Suprapubic skin (tissue), 4 donors: Measurements from ENCODE around the gene PLEKHS1. TPM values are rescaled to one million over a fixed set of nuclear protein-coding genes. Genes with fewer than 3 reads are reported as not detected.
"Not testable (repeated sequence)": the region's sequence is repeated elsewhere in the genome, so short reads cannot be mapped to it uniquely, and the experiment has no call there.

ENCODE experiments used
- DNase-seq, 2 donors: peaks; one replicate each; pipeline ENCODE4 v3.0.0-alpha.2; 2019; ENCODE audit warnings: low spot score in 2 of 2
- H3K27ac ChIP-seq: fragments of 200-600 bp; sonication (generic); one replicate; pipeline ENCODE4 v1.5.1; 2019
- H3K27me3 ChIP-seq: fragments of 200-600 bp; sonication (generic); one replicate; pipeline ENCODE4 v1.5.1; 2019
- H3K36me3 ChIP-seq: fragments of 200-600 bp; sonication (generic); one replicate; pipeline ENCODE4 v1.5.1; 2019
- H3K4me1 ChIP-seq: fragments of 200-600 bp; sonication (generic); one replicate; pipeline ENCODE4 v1.5.1; 2019
- H3K4me3 ChIP-seq: fragments of 200-600 bp; sonication (generic); one replicate; pipeline ENCODE4 v1.5.1; 2019; ENCODE audit warnings: mild to moderate bottlenecking
- H3K9me3 ChIP-seq: fragments of 200-600 bp; sonication (generic); one replicate; pipeline ENCODE4 v1.5.1; 2019
- EP300 ChIP-seq: sonication (generic); formaldehyde crosslinking; IDR thresholded peaks from one replicate; pipeline ENCODE4 v1.6.1; 2017; ENCODE audit warnings: antibody characterized with exemption
- POLR2A ChIP-seq, 2 donors: fragments of 450-650 bp; IDR thresholded peaks; one replicate each; pipeline ENCODE4 v1.6.1; 2017; ENCODE audit warnings: antibody characterized with exemption in 2 of 2, mild to moderate bottlenecking in 2 of 2, moderate library complexity in 2 of 2
- POLR2AphosphoS5 ChIP-seq, 3 donors: sonication (generic); formaldehyde crosslinking; IDR thresholded peaks; one replicate each; pipeline ENCODE4 v1.6.1; 2017; ENCODE audit warnings: antibody characterized with exemption in 3 of 3
- WGBS: methylation state at CpG from one replicate; pipeline ENCODE4 v1.1.5; 2018; 5-methylcytosine and 5-hydroxymethylcytosine counted together
- total RNA-seq, 4 donors: library from RNA; depleted of rRNA; stranded (reverse); fragments of >200 nt; gene quantifications; one replicate each; pipeline ENCODE4 v1.1.0, GENCODE V29; 2016
- TF ChIP-seq, protein P1 (sequence below), 2 donors: fragments of 200-600 bp in 1 of 2; fragments of 450-650 bp in 1 of 2; sonication (generic) in 1 of 2; IDR thresholded peaks; one replicate each; pipeline ENCODE4 v1.5.1; 2016 to 2019; ENCODE audit warnings: antibody characterized with exemption in 2 of 2, mild to moderate bottlenecking in 1 of 2, moderate library complexity in 1 of 2

PLEKHS1 gene
- total RNA-seq, 4 donors from 2014 or later = 0.32 to 0.98 (median 0.44) TPM

DNA sequence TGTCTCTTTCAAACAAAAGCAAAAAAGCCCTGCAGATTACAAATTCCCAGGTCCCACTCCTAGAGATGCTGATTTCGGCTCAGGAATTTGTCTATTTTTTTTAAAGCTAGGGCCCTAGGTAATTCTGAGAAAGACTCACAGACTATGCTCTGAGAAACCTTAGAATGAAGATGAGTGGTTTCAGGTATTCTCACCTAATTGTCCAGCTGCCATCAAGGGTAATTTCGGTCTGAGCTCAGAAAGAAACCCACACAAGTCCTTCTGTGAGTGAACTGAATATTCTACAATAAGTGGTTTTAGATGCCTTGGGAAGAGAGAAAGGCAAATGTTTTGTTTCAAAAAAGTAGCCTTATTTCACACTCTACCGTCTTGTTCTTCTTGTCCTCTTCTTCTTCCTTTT lies 56.7 kb downstream of the PLEKHS1 start:
- 82% methylated on average over 3 of the region's 3 CpGs for WGBS
- Histone ChIP-seq H3K36me3 (no peaks in the 10 kb centered on the region), H3K4me1 (no peaks in the 10 kb centered on the region), H3K4me3 (no peak overlapping the region), H3K27ac (no peak overlapping the region), H3K9me3 (no peaks in the 10 kb centered on the region), H3K27me3 (peaks cover 6% of the 10 kb centered on the region)
- TF ChIP-seq, protein P1, sequence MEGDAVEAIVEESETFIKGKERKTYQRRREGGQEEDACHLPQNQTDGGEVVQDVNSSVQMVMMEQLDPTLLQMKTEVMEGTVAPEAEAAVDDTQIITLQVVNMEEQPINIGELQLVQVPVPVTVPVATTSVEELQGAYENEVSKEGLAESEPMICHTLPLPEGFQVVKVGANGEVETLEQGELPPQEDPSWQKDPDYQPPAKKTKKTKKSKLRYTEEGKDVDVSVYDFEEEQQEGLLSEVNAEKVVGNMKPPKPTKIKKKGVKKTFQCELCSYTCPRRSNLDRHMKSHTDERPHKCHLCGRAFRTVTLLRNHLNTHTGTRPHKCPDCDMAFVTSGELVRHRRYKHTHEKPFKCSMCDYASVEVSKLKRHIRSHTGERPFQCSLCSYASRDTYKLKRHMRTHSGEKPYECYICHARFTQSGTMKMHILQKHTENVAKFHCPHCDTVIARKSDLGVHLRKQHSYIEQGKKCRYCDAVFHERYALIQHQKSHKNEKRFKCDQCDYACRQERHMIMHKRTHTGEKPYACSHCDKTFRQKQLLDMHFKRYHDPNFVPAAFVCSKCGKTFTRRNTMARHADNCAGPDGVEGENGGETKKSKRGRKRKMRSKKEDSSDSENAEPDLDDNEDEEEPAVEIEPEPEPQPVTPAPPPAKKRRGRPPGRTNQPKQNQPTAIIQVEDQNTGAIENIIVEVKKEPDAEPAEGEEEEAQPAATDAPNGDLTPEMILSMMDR (IDR thresholded peaks at IDR 0.05) = no peak
- TF ChIP-seq POLR2AphosphoS5 (IDR thresholded peaks at IDR 0.05) (no peak), POLR2A (IDR thresholded peaks at IDR 0.05) (no peak), EP300 (no peak)
- DNase-seq = no peak

DNA sequence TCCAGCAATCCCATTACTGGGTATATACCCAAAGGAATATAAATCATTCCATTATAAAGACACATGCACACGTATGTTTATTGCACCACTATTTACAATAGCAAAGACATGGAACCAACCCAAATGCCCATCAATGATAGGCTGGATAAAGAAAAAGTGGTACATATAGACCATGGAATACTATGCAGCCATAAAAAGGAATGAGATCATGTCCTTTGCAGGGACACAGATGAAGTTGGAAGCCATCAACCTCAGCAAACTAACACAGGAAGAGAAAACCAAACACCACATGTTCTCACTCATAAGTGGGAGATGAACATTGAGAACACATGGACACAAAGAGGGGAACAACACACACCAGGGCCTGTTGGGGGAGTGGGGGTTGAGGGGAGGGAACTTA lies 63.2 kb downstream of the PLEKHS1 start:
- WGBS = 93% methylated on average over 1 of the region's 1 CpG
- H3K27ac ChIP-seq, H3K4me1 ChIP-seq, H3K27me3 ChIP-seq, H3K9me3 ChIP-seq, H3K4me3 ChIP-seq, DNase-seq, H3K36me3 ChIP-seq: not testable (repeated sequence)

DNA sequence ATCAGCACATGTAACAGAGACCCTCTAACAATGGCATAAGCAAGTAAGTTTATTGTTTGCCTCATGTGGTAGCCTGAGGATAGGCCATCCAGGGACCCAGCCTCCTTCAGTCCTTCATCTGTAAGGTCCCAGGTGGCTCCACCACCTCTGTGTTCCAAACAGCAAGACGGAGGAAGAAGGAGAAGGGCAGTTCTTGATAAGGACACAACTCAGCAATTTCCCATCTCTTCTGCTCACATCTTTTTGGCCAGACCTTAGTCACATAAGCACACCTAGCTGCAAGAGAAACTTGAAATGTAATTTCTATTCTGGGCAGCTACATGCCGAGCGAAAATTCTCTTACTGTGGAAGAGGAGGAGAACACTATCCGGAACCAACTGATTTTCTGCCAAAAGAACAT lies 68.5 kb downstream of the PLEKHS1 start:
- no peaks in the 10 kb centered on the region for H3K9me3 ChIP-seq
- TF ChIP-seq, protein P1 (IDR thresholded peaks at IDR 0.05) = no peak
- no peak for TF ChIP-seq POLR2A (IDR thresholded peaks at IDR 0.05)
- no peak for TF ChIP-seq POLR2AphosphoS5 (IDR thresholded peaks at IDR 0.05)
- TF ChIP-seq EP300 = no peak
- no peaks in the 10 kb centered on the region for H3K4me1 ChIP-seq
- H3K27me3 ChIP-seq = no peaks in the 10 kb centered on the region
- H3K4me3 ChIP-seq = no peak overlapping the region
- DNase-seq = no peak
- no peak overlapping the region for H3K27ac ChIP-seq
- WGBS = 90% methylated on average over 4 of the region's 4 CpGs
- no peaks in the 10 kb centered on the region for H3K36me3 ChIP-seq

DNA sequence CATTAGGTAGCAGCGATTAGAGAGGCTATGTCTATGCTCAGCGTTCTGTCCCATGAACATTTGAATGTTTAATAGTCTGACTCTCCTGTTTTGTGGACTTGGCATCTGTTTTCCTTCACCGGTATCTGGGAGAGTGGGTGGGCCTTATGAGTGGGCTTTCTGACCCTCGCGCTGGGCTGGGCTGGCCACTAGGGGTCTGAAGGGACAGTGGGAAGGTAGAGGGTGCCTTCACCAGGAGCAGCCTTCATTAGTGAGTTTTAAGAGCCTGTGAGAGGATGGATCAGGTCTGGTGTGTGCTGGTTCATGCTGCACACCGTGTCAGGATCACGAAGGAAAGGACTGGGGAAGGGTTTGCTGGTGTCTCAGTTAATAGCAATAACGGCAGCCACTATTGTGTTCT lies 69.0 kb downstream of the PLEKHS1 start:
- TF ChIP-seq EP300 (no peak), POLR2AphosphoS5 (IDR thresholded peaks at IDR 0.05) (no peak), POLR2A (IDR thresholded peaks at IDR 0.05) (no peak)
- TF ChIP-seq, protein P1 (IDR thresholded peaks at IDR 0.05) = no peak
- no peak for DNase-seq
- Histone ChIP-seq H3K27me3 (no peaks in the 10 kb centered on the region), H3K9me3 (no peaks in the 10 kb centered on the region), H3K27ac (no peak overlapping the region), H3K36me3 (no peaks in the 10 kb centered on the region), H3K4me3 (no peak overlapping the region), H3K4me1 (no peaks in the 10 kb centered on the region)
- WGBS = 69% methylated on average over 8 of the region's 8 CpGs

DNA sequence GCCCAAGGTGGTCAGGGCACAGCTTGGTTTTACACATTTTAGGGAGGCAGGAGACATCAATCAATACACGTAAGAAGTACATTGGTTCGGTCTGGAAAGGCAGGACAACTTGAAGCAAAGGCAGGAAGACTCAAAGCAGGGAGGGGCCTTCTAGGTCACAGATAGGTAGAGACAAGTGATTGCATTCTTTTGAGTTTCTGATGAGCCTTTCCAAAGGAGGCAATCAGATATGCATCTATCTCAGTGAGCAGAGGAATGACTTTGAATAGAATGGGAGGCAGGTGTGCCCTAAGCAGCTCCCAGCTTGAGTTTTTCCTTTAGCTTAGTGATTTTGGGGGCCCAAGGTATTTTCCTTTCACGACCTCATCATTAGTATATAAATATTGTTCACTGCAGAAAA lies 69.8 kb downstream of the PLEKHS1 start:
- H3K27me3 ChIP-seq, H3K4me3 ChIP-seq, H3K27ac ChIP-seq, H3K9me3 ChIP-seq, H3K4me1 ChIP-seq, DNase-seq, H3K36me3 ChIP-seq: not testable (repeated sequence)
- 58% methylated on average over 3 of the region's 3 CpGs for WGBS

DNA sequence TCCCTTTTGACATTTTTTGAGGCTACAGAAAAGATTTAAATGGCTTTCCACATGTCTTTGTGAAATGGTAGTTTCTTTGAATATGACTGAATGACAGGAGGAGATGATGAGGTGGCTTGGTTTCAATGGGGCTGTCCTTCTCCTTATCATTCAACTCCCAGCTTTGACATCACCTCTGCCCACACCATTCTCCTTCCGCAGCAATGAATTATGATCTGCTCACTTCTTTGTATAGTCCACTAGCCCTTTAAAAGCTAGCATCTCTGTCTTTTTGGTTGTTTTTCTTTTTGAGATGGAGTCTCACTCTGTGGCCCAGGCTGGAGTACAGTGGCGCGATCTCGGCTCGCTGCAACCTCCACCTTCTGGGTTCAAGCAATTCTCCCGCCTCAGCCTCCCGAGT lies 70.7 kb downstream of the PLEKHS1 start:
- WGBS = over 99% methylated on average over 7 of the region's 7 CpGs
- H3K36me3 ChIP-seq = no peaks in the 10 kb centered on the region
- H3K27me3 ChIP-seq = no peaks in the 10 kb centered on the region
- H3K27ac ChIP-seq = no peak overlapping the region
- no peaks in the 10 kb centered on the region for H3K9me3 ChIP-seq
- TF ChIP-seq POLR2AphosphoS5 (IDR thresholded peaks at IDR 0.05) (no peak), POLR2A (IDR thresholded peaks at IDR 0.05) (no peak), EP300 (no peak)
- TF ChIP-seq, protein P1 (IDR thresholded peaks at IDR 0.05) = no peak
- no peaks in the 10 kb centered on the region for H3K4me1 ChIP-seq
- no peak for DNase-seq
- H3K4me3 ChIP-seq = no peak overlapping the region
